ENCODE measurements around the gene TNS3.

- TF ChIP-seq CTCF (IDR thresholded peaks at IDR 0.05) (no peak), POLR2A (IDR thresholded peaks at IDR 0.05) (no peak)
Observed at GRCh38 chr7:47507522-47507921, 74.4 kb downstream of the TNS3 start.

Measured in uterus (tissue), 2 donors.